Endothelial cell of umbilical vein (primary cell): ENCODE measurements around the gene PAPPA2. TPM values are rescaled to one million over a fixed set of nuclear protein-coding genes. Genes with fewer than 3 reads are reported as not detected.

ENCODE experiments used
- BruUV-seq: library from RNA; stranded (reverse); fragments of 400-500 nt; replicated peaks from 2 replicates; lab custom pipeline; 2021; lab: Mats Ljungman, UMichigan
- CTCF ChIA-PET: fragments of 300-600, 350-600 bp; sonication (Branson Sonifier 250); formaldehyde crosslinking; loops from one replicate; lab custom pipeline; 2021; ENCODE audit warnings: antibody characterized with exemption, inconsistent platforms; lab: Charles Lee
- POLR2A ChIA-PET: fragments of 300-600, 350-600 bp; sonication (Branson Sonifier 250); formaldehyde crosslinking; loops from one replicate; lab custom pipeline; 2021; ENCODE audit warnings: antibody characterized with exemption, inconsistent platforms; lab: Charles Lee
- DNase-seq: peaks from one replicate; pipeline ENCODE4 v3.0.0-alpha.2; 2011; ENCODE audit warnings: low read depth, low spot score
- FAIRE-seq: peaks from 2 replicates; lab custom pipeline; 2011; peaks lifted over from hg19 to GRCh38; lab: Jason Lieb, UNC
- H2AFZ ChIP-seq: 2 replicates; pipeline ENCODE4 v1.6.0; 2012; ENCODE audit warnings: low read depth, low read length, control low read depth, inconsistent platforms
- H3K27ac ChIP-seq: 2 replicates; pipeline ENCODE4 v1.5.1; 2011; ENCODE audit warnings: low read depth, mild to moderate bottlenecking, control low read depth, low read length, moderate library complexity; ENCODE audit not compliant: insufficient read depth
- H3K27me3 ChIP-seq, 2 experiments: 2 replicates each; pipeline versions ENCODE4 v1.6.0 to v1.6.1; 2011; ENCODE audit warnings: low read length in 2 of 2, mixed read lengths in 1 of 2; ENCODE audit not compliant: control insufficient read depth in 2 of 2, insufficient read depth in 2 of 2
- H3K36me3 ChIP-seq, 2 experiments: 2 replicates in 1 of 2; 3 replicates in 1 of 2; pipeline ENCODE4 v1.5.1; 2011; ENCODE audit warnings: low read length in 2 of 2, mild to moderate bottlenecking in 1 of 2, moderate library complexity in 1 of 2; ENCODE audit not compliant: control insufficient read depth in 2 of 2, insufficient read depth in 2 of 2; ENCODE audit errors: extremely low read depth in 1 of 2
- H3K4me1 ChIP-seq: 3 replicates; pipeline ENCODE4 v1.5.1; 2011; ENCODE audit warnings: mild to moderate bottlenecking, low read length; ENCODE audit not compliant: control insufficient read depth, insufficient read depth; ENCODE audit errors: extremely low read depth
- H3K4me2 ChIP-seq: 2 replicates; pipeline ENCODE4 v1.6.1; 2011; ENCODE audit warnings: low read length, control low read depth, mixed read lengths; ENCODE audit not compliant: insufficient read depth
- H3K4me3 ChIP-seq, 3 experiments: fragments of 200-600 bp in 1 of 3; sonication (generic), shearing (Covaris generic) in 1 of 3; replicated peaks in 1 of 3; 2 replicates each; pipeline ENCODE4 v1.5.1; 2011 to 2016; ENCODE audit warnings: control low read depth in 3 of 3, low read length in 3 of 3, mild to moderate bottlenecking in 2 of 3, inconsistent platforms in 1 of 3, low read depth in 1 of 3, moderate library complexity in 1 of 3; ENCODE audit not compliant: insufficient read depth in 1 of 3
- H3K79me2 ChIP-seq: 2 replicates; pipeline ENCODE4 v1.6.0; 2012; ENCODE audit warnings: low read length, inconsistent platforms; ENCODE audit not compliant: control insufficient read depth, insufficient read depth
- H3K9ac ChIP-seq: replicated peaks from 2 replicates; pipeline ENCODE3; 2011; ENCODE audit warnings: low read length, control low read depth; ENCODE audit not compliant: insufficient read depth; ENCODE audit errors: extremely low read depth
- H3K9me1 ChIP-seq: replicated peaks from 3 replicates; pipeline ENCODE4 v1.6.0; 2011; ENCODE audit warnings: mild to moderate bottlenecking, low read length; ENCODE audit not compliant: control insufficient read depth, insufficient read depth; ENCODE audit errors: extremely low read depth
- H3K9me3 ChIP-seq: replicated peaks from 2 replicates; pipeline ENCODE4 v1.5.1; 2012; ENCODE audit warnings: low read length, inconsistent platforms; ENCODE audit not compliant: control insufficient read depth, insufficient read depth
- H4K20me1 ChIP-seq: replicated peaks from 2 replicates; pipeline ENCODE3; 2011; ENCODE audit warnings: mild to moderate bottlenecking, low read length; ENCODE audit not compliant: control insufficient read depth, insufficient read depth; ENCODE audit errors: extremely low read depth
- EZH2 ChIP-seq: IDR thresholded peaks from 2 replicates; pipeline ENCODE4 v1.6.1; 2012; ENCODE audit warnings: borderline replicate concordance, low read depth, mild to moderate bottlenecking, moderate library complexity, low read length, inconsistent platforms; ENCODE audit not compliant: severe bottlenecking
- FOS ChIP-seq: IDR thresholded peaks from 2 replicates; pipeline ENCODE4 v1.6.1; 2011; ENCODE audit warnings: mild to moderate bottlenecking, low read length, moderate library complexity, borderline replicate concordance; ENCODE audit not compliant: insufficient read depth
- GATA2 ChIP-seq: IDR thresholded peaks from 2 replicates; pipeline ENCODE4 v1.7.0; 2011; ENCODE audit warnings: low read depth, mild to moderate bottlenecking, moderate library complexity, mixed read lengths, low read length; ENCODE audit not compliant: insufficient read length, insufficient read depth
- JUN ChIP-seq: IDR thresholded peaks from 2 replicates; pipeline ENCODE4 v1.6.1; 2011; ENCODE audit warnings: borderline replicate concordance, low read depth; ENCODE audit not compliant: insufficient read length, insufficient read depth
- MYC ChIP-seq: IDR thresholded peaks from one replicate; pipeline ENCODE4 v1.6.1; 2011; ENCODE audit warnings: mild to moderate bottlenecking, low read depth, low read length
- POLR2A ChIP-seq: IDR thresholded peaks from 2 replicates; pipeline ENCODE4 v1.6.1; 2012; ENCODE audit warnings: low read depth, mild to moderate bottlenecking, control low read depth, low read length
- POLR2AphosphoS5 ChIP-seq: IDR thresholded peaks from 2 replicates; pipeline ENCODE4 v1.6.1; 2012; ENCODE audit warnings: low read depth, mild to moderate bottlenecking, control low read depth, low read length, moderate library complexity; ENCODE audit not compliant: insufficient read depth
- dilution Hi-C: fragments of 300-500 bp; cut with MboI; formaldehyde crosslinking; loops from one replicate; pipeline ENCODE4 v1.15.0; 2019; ENCODE audit warnings: low sequenced_read_pairs; ENCODE audit not compliant: extremely low pct_ligation_motif_present
- intact Hi-C: fragments of 100-400 bp; cut with micrococcal nuclease; formaldehyde crosslinking; loops from one replicate; pipeline ENCODE4 v1.10.0; 2022
- polyA plus RNA-seq, 4 experiments: library from polyadenylated mRNA; depleted of rRNA in 3 of 4; stranded (reverse) in 3 of 4; unstranded in 1 of 4; fragments of >200 nt; gene quantifications; 2 replicates each; pipeline versions ENCODE4 v1.2.1 to v1.2.3, GENCODE V29; 2011 to 2012; ENCODE audit warnings: missing spikeins in 1 of 4
- total RNA-seq: library from RNA; stranded (reverse); gene quantifications from 2 replicates; pipeline ENCODE4 v1.2.3, GENCODE V29; 2021
- TF ChIP-seq, protein P1 (sequence below), 2 donors: IDR thresholded peaks; 1 replicate in 1 of 2; 2 replicates in 1 of 2; pipeline ENCODE4 v1.5.1; 2011; ENCODE audit warnings: low read length in 2 of 2, mild to moderate bottlenecking in 2 of 2, moderate library complexity in 2 of 2, control low read depth in 1 of 2, inconsistent platforms in 1 of 2, low read depth in 1 of 2; ENCODE audit not compliant: insufficient read depth in 1 of 2; ENCODE audit errors: extremely low read depth in 1 of 2
- TF ChIP-seq, protein P2 (sequence below): IDR thresholded peaks from 2 replicates; pipeline ENCODE4 v1.6.1; 2011; ENCODE audit not compliant: insufficient read depth, insufficient read length

Gene PAPPA2
- total and polyA plus RNA-seq, 2 donors (not counting 3 experiments of a cell fraction or from before 2014, with no cell fraction given), result not detected

DNA sequence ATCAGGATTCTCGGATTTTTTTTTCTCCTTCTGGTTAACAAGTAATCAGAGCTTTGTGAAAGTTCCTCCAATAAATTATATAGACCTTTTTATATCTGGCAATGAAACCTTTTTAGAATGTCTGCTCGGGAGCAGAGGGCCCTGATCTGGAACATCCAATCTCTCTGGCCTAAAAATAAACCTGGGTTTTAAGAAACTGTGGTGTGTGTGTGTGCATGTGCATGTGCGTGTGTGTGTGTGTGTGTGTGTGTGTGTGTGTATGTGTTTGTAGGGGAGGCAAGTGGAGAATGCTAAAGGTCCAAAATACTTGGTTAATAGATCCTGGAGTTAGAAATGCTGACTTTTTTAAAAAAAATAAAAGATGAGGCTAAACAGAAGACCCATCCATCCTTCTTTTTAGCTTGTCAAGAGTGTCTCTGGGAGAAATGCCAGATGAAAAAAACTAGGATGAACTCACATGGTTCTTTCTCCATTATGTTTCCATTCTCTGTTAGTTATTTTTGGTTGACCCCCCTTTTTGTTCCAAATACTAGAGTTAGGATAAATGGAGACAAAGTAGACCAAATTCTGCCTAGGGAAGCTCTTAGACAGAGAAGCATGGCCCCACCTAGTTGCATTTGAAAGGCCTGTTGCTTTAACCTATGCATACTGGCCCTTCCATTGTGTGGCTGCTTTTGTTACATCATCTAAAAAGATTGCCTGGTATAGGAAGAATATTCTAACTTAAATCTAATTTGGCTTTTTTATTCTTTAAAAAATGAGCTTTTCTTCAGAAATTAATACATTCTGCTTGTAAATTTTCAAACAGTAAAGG, 175.9 kb downstream of the PAPPA2 start:
- no peaks in the 10 kb centered on the region for H4K20me1 ChIP-seq
- no TSS peak for BruUV-seq
- no peak overlapping the region for H2AFZ ChIP-seq
- H3K27ac ChIP-seq, result no peak overlapping the region
- H3K9me3 ChIP-seq, result no peaks in the 10 kb centered on the region
- H3K79me2 ChIP-seq, result no peaks in the 10 kb centered on the region
- no peaks in the 10 kb centered on the region for H3K9me1 ChIP-seq
- intact Hi-C loops (no loop called here), dilution Hi-C loops (no loop called here)
- H3K4me3 ChIP-seq, result no peak overlapping the region
- POLR2A ChIA-PET, result no interaction called here
- H3K4me2 ChIP-seq, result no peak overlapping the region
- no peaks in the 10 kb centered on the region for H3K4me1 ChIP-seq
- DNase-seq (no peak), FAIRE-seq (no peak)
- H3K9ac ChIP-seq, result no peak overlapping the region
- CTCF ChIA-PET, result interaction anchor here (1.0 kb wide), 1 partner anchor 78 kb away, joined by 3 read pairs; no protein-coding TSS in a partner anchor
- TF ChIP-seq, protein P1, sequence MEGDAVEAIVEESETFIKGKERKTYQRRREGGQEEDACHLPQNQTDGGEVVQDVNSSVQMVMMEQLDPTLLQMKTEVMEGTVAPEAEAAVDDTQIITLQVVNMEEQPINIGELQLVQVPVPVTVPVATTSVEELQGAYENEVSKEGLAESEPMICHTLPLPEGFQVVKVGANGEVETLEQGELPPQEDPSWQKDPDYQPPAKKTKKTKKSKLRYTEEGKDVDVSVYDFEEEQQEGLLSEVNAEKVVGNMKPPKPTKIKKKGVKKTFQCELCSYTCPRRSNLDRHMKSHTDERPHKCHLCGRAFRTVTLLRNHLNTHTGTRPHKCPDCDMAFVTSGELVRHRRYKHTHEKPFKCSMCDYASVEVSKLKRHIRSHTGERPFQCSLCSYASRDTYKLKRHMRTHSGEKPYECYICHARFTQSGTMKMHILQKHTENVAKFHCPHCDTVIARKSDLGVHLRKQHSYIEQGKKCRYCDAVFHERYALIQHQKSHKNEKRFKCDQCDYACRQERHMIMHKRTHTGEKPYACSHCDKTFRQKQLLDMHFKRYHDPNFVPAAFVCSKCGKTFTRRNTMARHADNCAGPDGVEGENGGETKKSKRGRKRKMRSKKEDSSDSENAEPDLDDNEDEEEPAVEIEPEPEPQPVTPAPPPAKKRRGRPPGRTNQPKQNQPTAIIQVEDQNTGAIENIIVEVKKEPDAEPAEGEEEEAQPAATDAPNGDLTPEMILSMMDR (IDR thresholded peaks at IDR 0.05; ENCODE audit: extremely low read depth in 1 of 2, insufficient read depth in 1 of 2, low read depth in 1 of 2, low read length in 2 of 2), result no peak
- TF ChIP-seq GATA2, result no peak
- no peak for TF ChIP-seq FOS
- TF ChIP-seq, protein P2, sequence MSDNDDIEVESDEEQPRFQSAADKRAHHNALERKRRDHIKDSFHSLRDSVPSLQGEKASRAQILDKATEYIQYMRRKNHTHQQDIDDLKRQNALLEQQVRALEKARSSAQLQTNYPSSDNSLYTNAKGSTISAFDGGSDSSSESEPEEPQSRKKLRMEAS, result no peak
- no peak for TF ChIP-seq MYC
- TF ChIP-seq POLR2A, result no peak
- no peak for TF ChIP-seq EZH2
- TF ChIP-seq POLR2AphosphoS5, result no peak
- no peak for TF ChIP-seq JUN
- no peaks in the 10 kb centered on the region for H3K27me3 ChIP-seq
- no peaks in the 10 kb centered on the region for H3K36me3 ChIP-seq
